CD14-positive monocyte (primary cell): Measurements from ENCODE around the gene SIPA1L3. TPM values are rescaled to one million over a fixed set of nuclear protein-coding genes. Genes with fewer than 3 reads are reported as not detected.

Experiments
- DNase-seq, 3 donors: peaks; one replicate each; pipeline ENCODE4 v3.0.0-alpha.2; 2011 to 2022
- H2AFZ ChIP-seq: 2 replicates; pipeline ENCODE4 v1.6.0; 2012; ENCODE audit warnings: mild to moderate bottlenecking, low read depth, low read length, inconsistent platforms; ENCODE audit not compliant: insufficient read depth, poor library complexity, severe bottlenecking
- H3K27ac ChIP-seq, 2 donors: 1 replicate in 1 of 2; 2 replicates in 1 of 2; pipeline ENCODE4 v1.5.1; 2012 to 2013; ENCODE audit warnings: low read length in 2 of 2, control low read depth in 1 of 2, inconsistent platforms in 1 of 2, low read depth in 1 of 2, mild to moderate bottlenecking in 1 of 2
- H3K27me3 ChIP-seq, 2 donors: one replicate each; pipeline versions ENCODE4 v1.6.0 to v1.6.1; 2011 to 2013; ENCODE audit warnings: low read length in 2 of 2; ENCODE audit not compliant: control insufficient read depth in 2 of 2, insufficient read depth in 2 of 2
- H3K36me3 ChIP-seq, 2 donors: replicated peaks in 1 of 2; 1 replicate in 1 of 2; 2 replicates in 1 of 2; pipeline versions ENCODE4 v1.5.1 to v1.6.1; 2012 to 2013; ENCODE audit warnings: low read length in 2 of 2, control low read depth in 1 of 2, inconsistent platforms in 1 of 2, mild to moderate bottlenecking in 1 of 2; ENCODE audit not compliant: insufficient read depth in 2 of 2, control insufficient read depth in 1 of 2
- H3K4me1 ChIP-seq, 2 donors: 1 replicate in 1 of 2; 2 replicates in 1 of 2; pipeline versions ENCODE4 v1.5.1 to v1.6.1; 2012 to 2013; ENCODE audit warnings: low read length in 2 of 2, control low read depth in 1 of 2, inconsistent platforms in 1 of 2, mild to moderate bottlenecking in 1 of 2, moderate library complexity in 1 of 2; ENCODE audit not compliant: insufficient read depth in 2 of 2, control insufficient read depth in 1 of 2
- H3K4me2 ChIP-seq: replicated peaks from 2 replicates; pipeline ENCODE3; 2012; ENCODE audit warnings: low read length, moderate library complexity, mild to moderate bottlenecking; ENCODE audit not compliant: poor library complexity, severe bottlenecking; ENCODE audit errors: extremely low read depth
- H3K4me3 ChIP-seq, 3 experiments: fragments of 200-600 bp in 1 of 3; sonication (generic) in 1 of 3; replicated peaks in 1 of 3; 1 replicate in 2 of 3; 2 replicates in 1 of 3; pipeline ENCODE4 v1.5.1; 2011 to 2013; ENCODE audit warnings: low read length in 3 of 3, mild to moderate bottlenecking in 3 of 3, control low read depth in 2 of 3, low read depth in 2 of 3, inconsistent platforms in 1 of 3, moderate library complexity in 1 of 3
- H3K79me2 ChIP-seq: 2 replicates; pipeline ENCODE4 v1.6.0; 2012; ENCODE audit warnings: mild to moderate bottlenecking, control low read depth, inconsistent platforms, low read length, moderate library complexity; ENCODE audit not compliant: insufficient read depth
- H3K9ac ChIP-seq: 2 replicates; pipeline ENCODE4 v1.6.0; 2017; ENCODE audit warnings: low read length, mild to moderate bottlenecking; ENCODE audit not compliant: insufficient read depth, poor library complexity, severe bottlenecking
- H3K9me3 ChIP-seq, 2 donors: replicated peaks in 1 of 2; 1 replicate in 1 of 2; 2 replicates in 1 of 2; pipeline versions ENCODE4 v1.5.1 to v1.6.1; 2012 to 2013; ENCODE audit warnings: low read length in 2 of 2, control low read depth in 1 of 2; ENCODE audit not compliant: control insufficient read depth in 1 of 2, insufficient read depth in 1 of 2
- H4K20me1 ChIP-seq: 2 replicates; pipeline ENCODE4 v1.6.0; 2012; ENCODE audit warnings: mild to moderate bottlenecking, low read length, control low read depth, moderate library complexity; ENCODE audit not compliant: insufficient read depth
- H3K27ac Mint-ChIP-seq, 7 donors: one replicate each; pipeline ENCODE4 v1.8.0; 2020; ENCODE audit warnings: mild to moderate bottlenecking in 7 of 7, mixed read lengths in 7 of 7, moderate library complexity in 6 of 7, inconsistent platforms in 2 of 7
- H3K27me3 Mint-ChIP-seq, 3 donors: one replicate each; pipeline ENCODE4 v1.8.0; 2021 to 2022; ENCODE audit warnings: low read depth in 3 of 3, mild to moderate bottlenecking in 3 of 3, mixed read lengths in 3 of 3, moderate library complexity in 3 of 3, inconsistent platforms in 1 of 3
- H3K36me3 Mint-ChIP-seq, 2 donors: one replicate each; pipeline ENCODE4 v1.8.0; 2020; ENCODE audit warnings: mixed read lengths in 2 of 2, inconsistent platforms in 1 of 2, mild to moderate bottlenecking in 1 of 2
- H3K4me1 Mint-ChIP-seq: one replicate; pipeline ENCODE4 v1.8.0; 2020; ENCODE audit warnings: mild to moderate bottlenecking, mixed read lengths
- H3K4me3 Mint-ChIP-seq, 2 donors: one replicate each; pipeline ENCODE4 v1.8.0; 2020; ENCODE audit warnings: mild to moderate bottlenecking in 2 of 2, mixed read lengths in 2 of 2, moderate library complexity in 1 of 2
- H3K9me3 Mint-ChIP-seq, 7 donors: one replicate each; pipeline ENCODE4 v1.8.0; 2020 to 2022; ENCODE audit warnings: mixed read lengths in 7 of 7, mild to moderate bottlenecking in 6 of 7, moderate library complexity in 6 of 7, inconsistent platforms in 2 of 7
- CTCF ChIP-seq: fragments of 200-600 bp; IDR thresholded peaks from one replicate; pipeline ENCODE4 v1.8.0; 2022; ENCODE audit warnings: antibody characterized with exemption, mild to moderate bottlenecking
- WGBS: methylation state at CpG from one replicate; pipeline ENCODE4 v1.1.5; 2013; ENCODE audit warnings: missing lambda C conversion rate; ENCODE audit not compliant: insufficient coverage; 5-methylcytosine and 5-hydroxymethylcytosine counted together
- intact Hi-C, 2 donors: fragments of 100-400 bp; cut with micrococcal nuclease; formaldehyde crosslinking; loops; one replicate each; pipeline versions ENCODE4 v1.15.0 to v1.15.1; 2023
- polyA plus RNA-seq, 3 donors: library from polyadenylated mRNA; depleted of rRNA in 1 of 3; unstranded in 2 of 3; stranded (reverse) in 1 of 3; fragments of 300-500 nt in 2 of 3; fragments of >200 nt in 1 of 3; fragmentation: Illumina TruSeq in 2 of 3; gene quantifications; 1 replicate in 2 of 3; 2 replicates in 1 of 3; pipeline ENCODE4 v1.2.3, GENCODE V29; 2012 to 2021

Gene SIPA1L3
- polyA plus RNA-seq, 3 donors, result 0.55 to 4.5 (median 0.99) TPM

GRCh38 chr19:38125238-38125637 is 218.2 kb downstream of the SIPA1L3 start:
- H3K4me3 Mint-ChIP-seq, result no peak overlapping the region
- peaks cover 10 to 19% of the 10 kb centered on the region in 2 donors for H3K36me3 ChIP-seq
- no peak for TF ChIP-seq CTCF

GRCh38 chr19:38130399-38130798 is 223.4 kb downstream of the SIPA1L3 start:
- no peak for TF ChIP-seq CTCF
- H3K4me3 Mint-ChIP-seq, result no peak overlapping the region
- Histone ChIP-seq H3K36me3 (peaks cover 2 to 18% of the 10 kb centered on the region in 2 donors), H3K4me2 (no peak overlapping the region), H3K79me2 (no peaks in the 10 kb centered on the region), H3K4me3 (no peak overlapping the region), H3K27ac (no peak overlapping the region), H3K27me3 (no peaks in the 10 kb centered on the region), H4K20me1 (no peaks in the 10 kb centered on the region), H3K9ac (no peak overlapping the region), H3K4me1 (no peaks in the 10 kb centered on the region), H3K9me3 (peaks cover 0 to 3% of the 10 kb centered on the region in 2 donors), H2AFZ (no peak overlapping the region)
- WGBS, result 98% methylated on average over 25 of the region's 25 CpGs
- peaks cover 17 to 42% of the 10 kb centered on the region in 2 donors for H3K36me3 Mint-ChIP-seq
- intact Hi-C loops, result no loop called here
- peak overlapping the region in 1 of 7 donors; percentile 4 for H3K27ac Mint-ChIP-seq
- no peaks in the 10 kb centered on the region for H3K27me3 Mint-ChIP-seq
- peaks cover 0 to 6% (median 0%) of the 10 kb centered on the region in 7 donors for H3K9me3 Mint-ChIP-seq
- H3K4me1 Mint-ChIP-seq, result no peaks in the 10 kb centered on the region
- no peak for DNase-seq

More at GRCh38 chr19:38125238-38125637, 218.2 kb downstream of the SIPA1L3 start:
- Mint-ChIP-seq H3K9me3 (peaks cover 10 to 40% (median 18%) of the 10 kb centered on the region in 7 donors), H3K36me3 (peaks cover 19 to 55% of the 10 kb centered on the region in 2 donors), H3K27ac (no peak overlapping the region), H3K4me1 (no peaks in the 10 kb centered on the region), H3K27me3 (peaks cover 0 to 2% (median 0%) of the 10 kb centered on the region in 3 donors)
- Histone ChIP-seq H3K4me2 (no peak overlapping the region), H3K4me1 (no peaks in the 10 kb centered on the region), H2AFZ (no peak overlapping the region), H3K79me2 (no peaks in the 10 kb centered on the region), H3K4me3 (no peak overlapping the region), H3K27ac (no peak overlapping the region), H3K9me3 (peaks cover 0 to 22% of the 10 kb centered on the region in 2 donors), H3K27me3 (no peaks in the 10 kb centered on the region), H3K9ac (no peak overlapping the region), H4K20me1 (no peaks in the 10 kb centered on the region)
- intact Hi-C loops, result no loop called here
- no peak for DNase-seq
- WGBS, result 93% methylated on average over 5 of the region's 9 CpGs
